Inferior parietal cortex (tissue), 1 donor: Measurements from ENCODE around the gene ANKZF1.
A peak's percentile ranks its signal among the peaks of the same experiment; 100 is the strongest.
"Not testable (repeated sequence)": the region's sequence is repeated elsewhere in the genome, so short reads cannot be mapped to it uniquely, and the experiment has no call there.

Source experiments
- DNase-seq: peaks from one replicate; pipeline ENCODE4 v3.0.0-alpha.2; 2016; ENCODE audit errors: extremely low spot score

The ANKZF1 gene, protein sequence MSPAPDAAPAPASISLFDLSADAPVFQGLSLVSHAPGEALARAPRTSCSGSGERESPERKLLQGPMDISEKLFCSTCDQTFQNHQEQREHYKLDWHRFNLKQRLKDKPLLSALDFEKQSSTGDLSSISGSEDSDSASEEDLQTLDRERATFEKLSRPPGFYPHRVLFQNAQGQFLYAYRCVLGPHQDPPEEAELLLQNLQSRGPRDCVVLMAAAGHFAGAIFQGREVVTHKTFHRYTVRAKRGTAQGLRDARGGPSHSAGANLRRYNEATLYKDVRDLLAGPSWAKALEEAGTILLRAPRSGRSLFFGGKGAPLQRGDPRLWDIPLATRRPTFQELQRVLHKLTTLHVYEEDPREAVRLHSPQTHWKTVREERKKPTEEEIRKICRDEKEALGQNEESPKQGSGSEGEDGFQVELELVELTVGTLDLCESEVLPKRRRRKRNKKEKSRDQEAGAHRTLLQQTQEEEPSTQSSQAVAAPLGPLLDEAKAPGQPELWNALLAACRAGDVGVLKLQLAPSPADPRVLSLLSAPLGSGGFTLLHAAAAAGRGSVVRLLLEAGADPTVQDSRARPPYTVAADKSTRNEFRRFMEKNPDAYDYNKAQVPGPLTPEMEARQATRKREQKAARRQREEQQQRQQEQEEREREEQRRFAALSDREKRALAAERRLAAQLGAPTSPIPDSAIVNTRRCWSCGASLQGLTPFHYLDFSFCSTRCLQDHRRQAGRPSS

DNA sequence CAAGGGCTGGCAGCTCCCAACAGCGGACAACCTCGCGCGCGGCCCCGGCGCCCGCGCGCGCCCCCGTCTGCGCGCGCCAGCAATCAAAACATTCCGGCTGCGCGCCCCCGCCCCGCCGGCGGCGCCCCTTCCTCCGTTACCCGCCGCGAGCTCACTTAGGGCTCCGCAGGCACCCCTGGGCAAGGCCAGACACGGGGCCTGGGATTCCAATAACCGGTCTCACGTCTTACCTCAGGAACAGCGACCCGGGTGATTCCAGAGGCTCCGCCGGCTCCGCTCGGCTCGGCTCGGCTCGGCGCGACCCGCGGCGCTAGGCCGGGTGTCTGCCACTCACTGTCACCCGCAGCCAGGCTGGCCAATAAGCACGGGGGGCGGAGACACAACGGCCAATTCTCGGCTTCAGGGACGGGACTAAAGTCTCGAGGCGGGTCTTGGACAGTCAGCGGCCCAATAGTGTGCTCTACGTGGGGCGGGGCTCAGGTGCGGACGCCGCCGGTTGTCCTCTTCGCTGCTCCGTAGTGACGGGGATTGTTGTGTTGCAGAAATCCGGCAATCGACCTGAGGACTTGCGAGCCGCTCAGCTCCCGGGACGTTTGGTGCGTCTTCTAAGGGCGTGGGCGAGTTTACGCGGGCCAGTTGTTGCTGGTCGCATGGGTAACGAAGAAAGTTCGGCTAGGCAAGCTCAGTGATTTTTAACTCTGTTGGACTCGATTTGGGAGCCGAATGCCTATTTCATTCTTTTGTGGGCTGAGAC lies at the start of gene ANKZF1, which contains the start of gene ATG9A:
TSS of gene ANKZF1 (plus strand) at position 502 of the 754 bp plus-strand sequence. CDS start 452 bp downstream, outside the sequence.
TSS of gene ATG9A (minus strand) at position 332 of the 754 bp plus-strand sequence. CDS start 1,612 bp downstream, outside the sequence.
- peak; percentile 98 for DNase-seq

DNA sequence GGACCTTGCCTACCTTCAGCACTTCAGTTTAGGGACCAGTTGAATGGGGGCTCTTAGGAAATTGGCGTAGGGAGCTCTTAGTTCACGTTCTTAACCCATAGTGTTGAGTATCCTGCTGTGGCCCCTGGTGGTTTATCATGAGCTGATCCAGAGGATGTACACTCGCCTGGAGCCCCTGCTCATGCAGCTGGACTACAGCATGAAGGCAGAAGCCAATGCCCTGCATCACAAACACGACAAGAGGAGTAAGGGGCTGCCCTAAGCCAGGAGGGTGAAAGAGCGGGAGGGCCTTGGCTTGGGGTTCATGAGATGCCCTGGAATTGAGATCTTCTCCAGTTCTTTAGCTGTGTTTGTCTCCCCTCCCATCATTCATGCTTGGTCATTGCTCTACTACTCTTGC lies 48.6 kb upstream of the ANKZF1 start:
- no peak for DNase-seq

DNA sequence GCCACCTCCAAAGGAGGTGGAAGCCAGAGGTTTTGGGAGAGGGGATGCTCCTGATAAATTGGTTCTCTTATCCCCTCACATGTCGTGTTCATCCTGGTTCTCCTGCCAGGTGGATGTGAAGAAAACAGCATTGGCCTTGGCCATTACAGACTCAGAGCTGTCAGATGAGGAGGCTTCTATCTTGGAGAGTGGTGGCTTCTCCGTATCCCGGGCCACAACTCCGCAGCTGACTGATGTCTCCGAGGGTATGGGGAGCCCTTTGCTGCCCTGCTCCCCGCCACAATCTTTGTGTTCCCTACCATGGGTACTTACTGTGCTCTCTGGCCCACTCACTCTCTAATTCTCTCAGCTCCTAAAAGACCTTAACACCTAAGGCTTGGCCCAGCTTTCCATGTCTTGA lies 48.1 kb upstream of the ANKZF1 start:
- no peak for DNase-seq

DNA sequence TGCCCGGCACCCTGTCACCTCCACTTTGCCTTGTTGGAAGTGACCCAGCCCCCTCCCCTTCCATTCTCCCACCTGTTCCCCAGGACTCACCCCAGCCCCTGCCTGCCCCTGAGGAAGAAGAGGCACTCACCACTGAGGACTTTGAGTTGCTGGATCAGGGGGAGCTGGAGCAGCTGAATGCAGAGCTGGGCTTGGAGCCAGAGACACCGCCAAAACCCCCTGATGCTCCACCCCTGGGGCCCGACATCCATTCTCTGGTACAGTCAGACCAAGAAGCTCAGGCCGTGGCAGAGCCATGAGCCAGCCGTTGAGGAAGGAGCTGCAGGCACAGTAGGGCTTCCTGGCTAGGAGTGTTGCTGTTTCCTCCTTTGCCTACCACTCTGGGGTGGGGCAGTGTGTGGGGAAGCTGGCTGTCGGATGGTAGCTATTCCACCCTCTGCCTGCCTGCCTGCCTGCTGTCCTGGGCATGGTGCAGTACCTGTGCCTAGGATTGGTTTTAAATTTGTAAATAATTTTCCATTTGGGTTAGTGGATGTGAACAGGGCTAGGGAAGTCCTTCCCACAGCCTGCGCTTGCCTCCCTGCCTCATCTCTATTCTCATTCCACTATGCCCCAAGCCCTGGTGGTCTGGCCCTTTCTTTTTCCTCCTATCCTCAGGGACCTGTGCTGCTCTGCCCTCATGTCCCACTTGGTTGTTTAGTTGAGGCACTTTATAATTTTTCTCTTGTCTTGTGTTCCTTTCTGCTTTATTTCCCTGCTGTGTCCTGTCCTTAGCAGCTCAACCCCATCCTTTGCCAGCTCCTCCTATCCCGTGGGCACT lies 47.1 kb upstream of the ANKZF1 start:
- no peak for DNase-seq

DNA sequence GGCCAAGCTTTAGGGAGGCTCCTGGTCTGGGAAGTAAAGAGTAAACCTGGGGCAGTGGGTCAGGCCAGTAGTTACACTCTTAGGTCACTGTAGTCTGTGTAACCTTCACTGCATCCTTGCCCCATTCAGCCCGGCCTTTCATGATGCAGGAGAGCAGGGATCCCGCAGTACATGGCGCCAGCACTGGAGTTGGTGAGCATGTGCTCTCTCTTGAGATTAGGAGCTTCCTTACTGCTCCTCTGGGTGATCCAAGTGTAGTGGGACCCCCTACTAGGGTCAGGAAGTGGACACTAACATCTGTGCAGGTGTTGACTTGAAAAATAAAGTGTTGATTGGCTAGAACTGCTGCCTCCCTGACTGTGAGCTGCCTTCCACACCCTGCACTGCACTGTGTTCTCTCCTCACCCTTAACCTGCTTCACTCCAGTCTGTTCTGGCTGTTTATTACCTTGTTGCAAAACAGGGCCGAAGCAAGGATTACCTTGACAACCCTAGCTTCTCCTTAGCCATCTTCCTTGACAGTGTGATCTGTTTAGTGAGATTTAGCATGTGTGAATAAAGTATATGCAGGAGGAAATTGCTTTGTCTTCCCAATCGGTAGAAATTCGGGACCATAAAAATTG lies 46.3 kb upstream of the ANKZF1 start:
- no peak for DNase-seq

DNA sequence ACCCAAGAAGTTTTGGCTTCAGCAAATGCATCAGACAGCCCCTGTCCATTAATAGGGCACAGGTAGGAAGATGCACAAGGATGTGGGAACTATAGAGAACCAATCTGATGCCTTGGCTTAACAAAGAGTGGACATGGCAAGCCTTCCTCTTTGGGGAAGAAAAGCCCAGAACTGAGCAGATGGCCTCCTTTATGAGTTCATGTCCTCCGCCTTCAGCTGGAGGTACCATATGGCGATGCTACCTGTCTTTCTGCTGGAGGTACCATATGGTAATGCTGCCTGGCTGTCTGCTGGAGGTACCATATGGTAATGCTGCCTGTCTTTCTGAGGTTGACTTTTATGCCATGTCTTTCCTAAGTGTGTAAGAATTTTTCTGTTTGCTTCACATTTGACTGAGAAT lies 45.5 kb upstream of the ANKZF1 start:
- no peak for DNase-seq

DNA sequence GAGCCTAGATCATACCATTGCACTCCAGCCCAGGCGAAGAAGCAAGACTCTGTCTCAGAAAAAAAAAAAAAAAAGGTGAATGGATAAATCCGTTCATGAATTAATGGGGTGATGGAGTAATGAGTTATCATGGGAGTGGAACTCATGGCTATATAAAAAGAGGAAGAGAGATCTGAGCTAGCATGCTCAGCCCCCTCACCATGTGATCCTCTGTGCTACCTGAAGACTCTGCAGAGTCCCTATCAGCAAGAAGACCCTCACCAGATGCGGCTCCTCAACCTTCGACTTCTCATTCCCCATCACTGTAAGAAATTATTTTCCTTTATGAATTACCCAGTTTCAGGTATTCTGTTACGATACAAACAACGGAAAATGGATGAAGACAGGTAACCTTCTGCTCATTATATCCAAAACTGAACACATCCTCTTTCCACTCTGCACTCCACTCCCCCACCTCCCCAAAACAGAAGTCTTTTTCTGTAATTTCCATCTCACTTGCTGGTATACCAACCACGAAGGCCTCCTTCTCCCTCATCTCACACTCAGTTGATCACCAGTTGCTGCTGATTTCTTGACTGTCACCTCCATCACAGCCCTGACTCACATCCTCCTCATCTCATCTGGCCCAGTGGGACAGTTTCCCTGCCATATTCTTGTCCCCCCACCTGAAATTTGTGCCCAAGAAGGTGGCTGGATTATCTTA lies 42.7 kb upstream of the ANKZF1 start:
- no peak for DNase-seq

DNA sequence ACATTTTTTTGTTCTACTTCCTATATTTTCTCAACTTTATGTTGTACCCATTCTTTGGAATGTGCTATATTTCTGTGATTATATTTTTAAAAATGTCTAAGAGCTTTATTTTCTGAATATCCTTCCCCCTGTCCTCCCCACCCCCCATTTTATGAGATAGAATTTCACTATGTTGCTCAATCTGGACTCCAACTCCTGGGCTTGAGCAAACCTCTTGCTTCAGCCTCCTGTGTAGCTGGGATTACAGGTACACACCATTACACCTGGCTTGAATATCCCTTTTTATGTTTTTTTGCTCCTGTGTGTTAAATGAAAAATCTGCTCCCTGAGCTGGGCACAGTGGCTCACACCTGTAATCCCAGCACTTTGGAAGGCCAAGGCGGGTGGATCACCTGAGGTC lies 32.2 kb upstream of the ANKZF1 start:
- DNase-seq: no peak

DNA sequence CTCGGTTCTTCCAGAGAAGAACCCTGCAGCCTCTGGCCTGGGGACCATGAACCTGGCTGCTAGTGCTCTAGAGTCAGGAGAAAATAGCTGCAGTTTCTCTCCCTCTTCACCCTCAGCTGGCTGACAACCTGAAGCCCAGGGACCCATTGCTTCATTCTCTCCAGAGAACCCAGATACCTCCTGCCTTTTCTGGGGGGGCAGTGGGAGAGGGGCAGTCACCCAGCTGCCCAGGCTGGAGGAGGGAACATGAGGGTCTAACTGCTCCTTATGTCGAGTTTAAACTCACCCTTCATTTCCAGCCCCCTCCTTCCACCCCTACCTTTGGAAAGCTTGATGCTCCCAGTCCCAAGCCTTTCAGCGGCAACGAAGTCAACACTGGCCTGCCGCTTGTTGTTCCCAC lies 30.6 kb upstream of the ANKZF1 start:
- no peak for DNase-seq

DNA sequence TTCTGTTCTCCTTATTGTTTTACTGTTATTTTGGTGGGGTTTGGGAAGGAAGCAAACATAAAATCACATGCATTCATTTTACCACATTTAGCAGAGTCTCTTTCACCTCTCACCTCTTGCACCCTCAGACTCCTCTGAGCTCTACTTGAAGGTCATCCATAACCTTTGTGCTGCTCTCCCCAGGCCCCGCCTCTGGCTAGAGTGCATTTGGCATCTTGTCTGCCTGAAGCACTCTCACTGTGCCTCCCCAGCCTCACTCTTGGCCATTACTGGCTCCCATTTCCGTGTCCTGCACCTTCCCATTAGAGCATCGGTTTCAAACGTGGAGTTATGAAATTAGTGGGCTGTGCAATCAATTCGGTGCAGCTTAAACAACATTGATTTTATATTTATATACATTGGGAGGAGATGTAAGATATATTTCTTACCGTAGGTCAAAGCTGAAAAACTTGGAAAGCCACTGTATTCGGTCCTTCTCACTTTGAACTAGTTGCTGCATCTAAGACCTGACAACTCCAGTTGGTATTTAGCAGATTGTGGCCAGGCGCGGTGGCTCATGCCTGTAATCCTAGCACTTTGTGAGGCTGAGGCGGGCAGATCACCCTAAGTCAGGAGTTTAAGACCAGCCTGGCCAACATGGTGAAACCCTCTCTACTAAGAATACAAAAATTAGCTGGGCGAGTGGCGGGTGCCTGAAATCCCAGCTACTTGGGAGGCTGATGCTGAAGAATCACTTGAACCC lies 30.0 kb upstream of the ANKZF1 start:
- DNase-seq: no peak

DNA sequence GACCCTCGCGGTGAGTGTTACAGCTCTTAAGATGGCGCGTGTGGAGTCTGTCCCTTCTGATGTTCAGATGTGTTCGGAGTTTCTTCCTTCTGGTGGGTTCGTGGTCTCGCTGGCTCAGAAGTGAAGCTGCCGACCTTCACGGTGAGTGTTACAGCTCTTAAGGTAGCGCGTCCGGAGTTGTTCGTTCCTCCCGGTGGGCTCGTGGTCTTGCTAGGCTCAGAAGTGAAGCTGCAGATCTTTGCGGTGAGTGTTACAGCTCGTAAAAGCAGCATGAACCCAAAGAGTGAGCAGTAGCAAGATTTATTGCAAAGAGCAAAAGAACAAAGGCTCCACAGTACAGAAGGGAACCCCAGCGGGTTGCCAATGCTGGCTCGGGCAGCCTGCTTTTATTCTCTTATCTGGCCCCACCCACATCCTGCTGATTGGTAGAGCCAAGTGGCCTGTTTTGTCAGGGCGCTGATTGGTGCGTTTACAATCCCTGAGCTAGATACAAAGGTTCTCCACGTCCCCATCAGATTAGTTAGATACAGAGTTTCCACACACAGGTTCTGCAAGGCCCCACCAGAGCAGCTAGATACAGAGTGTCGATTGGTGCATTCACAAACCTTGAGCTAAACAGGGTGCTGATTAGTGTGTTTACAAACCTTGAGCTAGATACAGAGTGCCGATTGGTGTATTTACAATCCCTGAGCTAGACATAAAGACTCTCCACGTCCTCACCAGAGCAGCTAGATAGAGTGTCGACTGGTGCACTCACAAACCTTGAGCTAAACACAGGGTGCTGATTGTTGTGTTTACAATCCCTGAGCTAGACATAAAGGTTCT lies 28.9 kb upstream of the ANKZF1 start:
- DNase-seq: not testable (repeated sequence)

DNA sequence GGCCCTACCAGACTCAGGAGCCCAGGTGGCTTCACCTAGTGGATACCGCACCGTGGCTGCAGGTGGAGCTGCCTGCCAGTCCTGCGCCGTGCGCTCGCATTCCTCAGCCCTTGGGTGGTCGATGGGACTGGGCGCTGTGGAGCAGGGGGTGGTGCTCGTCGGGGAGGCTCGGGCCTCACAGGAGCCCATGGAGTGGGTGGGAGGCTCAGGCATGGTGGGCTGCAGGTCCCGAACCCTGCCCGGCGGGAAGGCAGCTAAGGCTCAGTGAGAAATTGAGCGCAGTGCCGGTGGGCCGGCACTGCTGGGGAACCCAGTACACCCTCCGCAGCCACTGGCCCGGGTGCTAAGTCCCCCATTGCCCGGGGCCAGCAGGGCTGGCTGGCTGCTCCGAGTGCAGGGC lies 28.3 kb upstream of the ANKZF1 start:
- DNase-seq: not testable (repeated sequence)

DNA sequence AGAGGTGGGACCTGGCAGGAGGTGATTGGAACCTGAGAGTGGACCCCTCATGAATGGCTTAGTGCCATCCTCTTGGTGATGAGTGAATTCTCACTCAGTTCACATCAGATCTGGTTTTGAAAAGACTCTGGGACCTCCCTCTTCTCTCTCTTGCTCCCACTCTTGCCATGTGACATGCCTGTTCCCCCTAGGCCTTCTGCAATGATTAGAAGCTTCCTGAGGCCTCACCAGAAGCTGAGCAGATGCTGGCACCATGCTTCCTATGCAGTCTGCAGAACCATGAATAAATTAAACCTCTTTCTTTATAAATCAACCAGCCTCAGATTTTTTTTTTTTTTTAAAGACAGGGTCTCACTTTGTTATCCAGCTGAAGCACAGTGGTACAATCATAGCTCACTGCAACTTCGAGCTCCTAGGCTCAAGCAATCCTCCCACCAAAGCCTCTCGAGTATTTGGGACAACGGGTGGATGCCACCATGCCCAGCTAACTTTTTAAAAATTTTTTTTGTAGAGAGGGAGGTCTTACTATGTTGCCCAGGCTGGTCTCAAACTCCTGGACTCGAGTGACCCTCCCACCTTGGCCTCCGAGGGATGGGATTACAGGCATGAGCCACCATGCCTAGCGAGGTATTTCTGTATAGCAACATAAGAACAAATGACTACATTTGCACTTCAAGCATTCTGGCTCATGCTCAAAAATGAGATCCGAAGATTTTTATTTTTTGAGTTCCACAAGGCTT lies 25.0 kb upstream of the ANKZF1 start:
- DNase-seq: no peak

DNA sequence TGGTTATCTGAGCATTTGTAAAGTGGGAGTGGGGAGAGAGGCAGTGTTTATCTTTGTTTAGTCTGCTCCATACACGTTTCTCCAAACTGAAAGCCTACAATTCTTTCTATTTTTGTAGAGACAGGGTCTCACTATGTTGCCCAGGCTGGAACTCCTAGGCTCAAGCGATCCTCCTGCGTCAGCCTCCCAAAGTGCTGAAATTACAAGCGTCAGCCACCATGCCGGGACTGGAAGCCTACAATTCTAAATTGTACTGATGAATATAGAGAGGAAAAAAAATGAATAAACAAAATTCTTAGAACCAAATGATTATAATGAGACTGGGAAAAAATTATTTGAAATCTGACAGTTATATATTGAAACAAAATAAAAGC lies 24.5 kb upstream of the ANKZF1 start:
- no peak for DNase-seq

DNA sequence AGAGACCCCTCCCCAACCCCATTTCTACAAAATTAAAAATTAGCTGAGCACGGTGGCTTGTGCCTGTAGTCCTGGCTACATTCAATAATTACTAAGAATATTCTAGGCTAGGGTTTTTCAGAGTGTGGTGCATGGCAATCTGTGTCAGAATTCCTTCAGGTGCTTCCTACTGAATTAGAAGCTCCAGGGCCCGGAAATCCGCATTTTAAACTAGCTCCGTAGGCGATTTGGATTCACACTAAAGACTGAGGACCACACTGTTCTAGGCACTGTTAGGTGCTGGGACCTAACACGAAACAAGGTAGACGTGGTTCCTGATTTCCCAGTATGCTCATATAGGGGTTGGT lies 23.7 kb upstream of the ANKZF1 start:
- no peak for DNase-seq

DNA sequence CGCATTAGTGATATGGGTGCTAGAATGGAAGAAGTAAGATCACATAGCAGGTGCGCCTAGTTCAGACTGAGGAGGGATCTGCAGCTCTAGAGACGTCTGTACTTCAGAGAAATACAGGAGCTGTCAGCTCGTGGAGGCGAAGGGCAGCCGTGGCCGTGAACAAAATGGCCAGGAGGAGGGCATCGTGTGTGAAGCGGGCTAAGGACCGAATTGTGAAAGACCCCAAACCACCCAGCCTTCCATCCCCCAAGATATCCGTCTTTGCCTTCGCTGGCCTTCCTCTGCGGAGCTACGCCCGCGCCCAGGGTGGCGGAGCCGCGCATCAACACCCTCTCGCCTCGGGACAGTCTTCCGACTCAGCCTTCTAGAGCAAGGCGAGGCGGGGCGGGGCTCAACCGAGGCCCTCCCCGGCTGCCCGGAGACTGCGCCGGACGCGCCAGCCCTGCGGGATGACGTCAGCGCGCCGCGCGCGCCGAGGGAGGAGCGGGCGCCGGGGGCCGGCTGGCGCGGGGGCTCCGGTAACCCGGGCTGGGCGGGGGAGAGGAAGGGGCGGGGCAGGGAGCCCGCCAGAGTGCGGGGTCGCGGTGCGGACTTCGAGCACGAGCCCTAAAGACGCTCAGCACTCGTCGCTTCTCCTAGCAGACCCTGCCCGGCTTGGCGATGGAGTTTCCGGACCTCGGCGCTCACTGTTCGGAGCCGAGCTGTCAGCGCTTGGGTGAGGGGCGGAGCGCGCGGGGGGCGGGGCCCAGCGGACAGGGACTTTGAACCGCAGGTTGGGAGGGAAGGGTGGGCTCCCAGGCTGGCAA lies 23.1 kb upstream of the ANKZF1 start, which contains the start of gene ZFAND2B:
TSS of gene ZFAND2B (plus strand) at position 455 of the 806 bp plus-strand sequence. CDS start at position 661, 206 bp downstream.
- DNase-seq: peak; percentile 94
